ENCODE results near the gene B4GALT7. TPM values are rescaled to one million over a fixed set of nuclear protein-coding genes. Genes with fewer than 3 reads are reported as not detected.

The B4GALT7 gene
- total RNA-seq, 1 experiment from 2014 or later = 26.3 TPM

- Histone ChIP-seq H3K4me1 (ENCODE audit: insufficient read depth, low read length) (no peaks in the 10 kb centered on the region; the same call in 1 of the 2 replicates), H3K4me2 (ENCODE audit: insufficient read depth, insufficient read length, low read length) (no peak overlapping the region), H3K18ac (ENCODE audit: insufficient read length, low read depth, low read length) (no peak overlapping the region), H3K27me3 (ENCODE audit: insufficient read depth, low read length) (no peaks in the 10 kb centered on the region), H2AK5ac (ENCODE audit: insufficient read length, low read length) (no peak overlapping the region), H2BK5ac (ENCODE audit: insufficient read length, low read length) (no peak overlapping the region), H3K9me3 (ENCODE audit: control insufficient read depth, low read depth, low read length) (no peaks in the 10 kb centered on the region), H3K27ac (ENCODE audit: insufficient read length, low read depth, low read length) (no peak overlapping the region), H3K4ac (ENCODE audit: low read depth, low read length) (no peak overlapping the region), H2BK15ac (ENCODE audit: low read depth, low read length) (no peak overlapping the region), H3K79me1 (ENCODE audit: insufficient read depth, low read depth, low read length, poor library complexity, severe bottlenecking) (no peaks in the 10 kb centered on the region), H3K79me2 (ENCODE audit: insufficient read depth, low read length) (no peaks in the 10 kb centered on the region), H3K14ac (ENCODE audit: insufficient read depth, low read length) (no peak overlapping the region), H2BK12ac (ENCODE audit: insufficient read length, low read depth, low read length) (no peak overlapping the region), H3K23ac (ENCODE audit: insufficient read length, low read depth, low read length) (no peak overlapping the region), H4K91ac (ENCODE audit: insufficient read length, low read depth, low read length) (no peak overlapping the region), H3T11ph (ENCODE audit: low read length) (no peak overlapping the region), H2BK20ac (ENCODE audit: low read depth, low read length, poor library complexity, severe bottlenecking) (no peak overlapping the region), H3K56ac (ENCODE audit: insufficient read length, low read depth, low read length) (no peak overlapping the region), H4K5ac (ENCODE audit: insufficient read length, low read depth, low read length) (no peak overlapping the region), H2BK120ac (ENCODE audit: low read depth, low read length, poor library complexity, severe bottlenecking) (no peak overlapping the region), H4K8ac (replicated peaks; ENCODE audit: insufficient read length, low read depth, low read length) (no peak overlapping the region), H3K23me2 (ENCODE audit: insufficient read length, low read depth, low read length, poor library complexity, severe bottlenecking) (no peaks in the 10 kb centered on the region), H2AFZ (ENCODE audit: low read length) (no peak overlapping the region), H4K20me1 (ENCODE audit: control insufficient read depth, insufficient read depth, insufficient read length) (no peaks in the 10 kb centered on the region), H3K9ac (ENCODE audit: extremely low read depth, insufficient read length, low read length) (no peak overlapping the region)
- no peak for DNase-seq
- Mint-ChIP-seq H3K27me3 (ENCODE audit: low read depth) (no peaks in the 10 kb centered on the region), H3K9me3 (no peaks in the 10 kb centered on the region), H3K27ac (peak overlapping the region in 2 of 3 experiments; percentile 59 to 74; a peak in 2 of 7 replicates), H3K4me1 (peaks cover 13 to 19% of the 10 kb centered on the region in 2 experiments), H3K4me3 (no peak overlapping the region), H3K36me3 (ENCODE audit: insufficient read depth in 1 of 3, low read depth in 3 of 3) (peaks cover 0 to 10% (median 4%) of the 10 kb centered on the region in 3 experiments; a peak in 4 of 7 replicates)
- no CpG with 5 or more reads among the region's 4 CpGs for WGBS (ENCODE audit: extremely low coverage, insufficient read length, low lambda C conversion rate)
- TF ChIP-seq CTCF (conservative IDR thresholded peaks at IDR 0.05) = no peak
Measured at GRCh38 chr5:177610770-177611445, 11.0 kb downstream of the B4GALT7 start.
